GM03348 (cell line): ENCODE data around the gene UTP4.
"Not testable (repeated sequence)": the region's sequence is repeated elsewhere in the genome, so short reads cannot be mapped to it uniquely, and the experiment has no call there.

ENCODE experiments used
- DNase-seq: peaks from one replicate; pipeline ENCODE4 v3.0.0; 2012; ENCODE audit warnings: low spot score

The UTP4 gene

GRCh38 chr16:69110406-69110805 is 22.0 kb upstream of the UTP4 start:
- no peak for DNase-seq

GRCh38 chr16:69111216-69111875 is 21.1 kb upstream of the UTP4 start:
- DNase-seq = no peak

- DNase-seq = no peak
These were observed 20.6 kb upstream of the UTP4 start for GRCh38 chr16:69111876-69112230.

- peak; percentile 80 for DNase-seq
These were observed 19.9 kb upstream of the UTP4 start for GRCh38 chr16:69112285-69113129.

GRCh38 chr16:69113216-69113615 is 19.2 kb upstream of the UTP4 start:
- no peak for DNase-seq

GRCh38 chr16:69114346-69114975 is 18.0 kb upstream of the UTP4 start:
- DNase-seq = no peak

- DNase-seq = no peak
These were observed 17.5 kb upstream of the UTP4 start for GRCh38 chr16:69114976-69115355.

- DNase-seq = no peak
These were observed 17.1 kb upstream of the UTP4 start for GRCh38 chr16:69115361-69115760.

- no peak for DNase-seq
These were observed 16.6 kb upstream of the UTP4 start for GRCh38 chr16:69115837-69116236.

- DNase-seq = no peak
These were observed 16.1 kb upstream of the UTP4 start for GRCh38 chr16:69116256-69116875.

- no peak for DNase-seq
These were observed 15.5 kb upstream of the UTP4 start for GRCh38 chr16:69116906-69117305.

- no peak for DNase-seq
These were observed 14.0 kb upstream of the UTP4 start for GRCh38 chr16:69118468-69118867.

- no peak for DNase-seq
These were observed 13.5 kb upstream of the UTP4 start for GRCh38 chr16:69118994-69119393.

GRCh38 chr16:69119536-69119935 is 12.9 kb upstream of the UTP4 start:
- no peak for DNase-seq

GRCh38 chr16:69120096-69120664 is 12.3 kb upstream of the UTP4 start:
- no peak for DNase-seq

GRCh38 chr16:69123910-69124309 is 8.5 kb upstream of the UTP4 start:
- peak; percentile 68 for DNase-seq

- not testable (repeated sequence) for DNase-seq
These were observed 8.0 kb upstream of the UTP4 start for GRCh38 chr16:69124406-69124805.

- DNase-seq = not testable (repeated sequence)
These were observed 7.5 kb upstream of the UTP4 start for GRCh38 chr16:69124961-69125360.

GRCh38 chr16:69126221-69126620 is 6.2 kb upstream of the UTP4 start:
- no peak for DNase-seq

- DNase-seq = not testable (repeated sequence)
These were observed 5.6 kb upstream of the UTP4 start for GRCh38 chr16:69126801-69127200.

GRCh38 chr16:69127966-69128510 is 4.4 kb upstream of the UTP4 start:
- no peak for DNase-seq

- no peak for DNase-seq
These were observed 2.0 kb upstream of the UTP4 start for GRCh38 chr16:69130461-69130860.
